Left renal pelvis (tissue), 4 donors: ENCODE measurements around the gene SEPTIN12. TPM values are rescaled to one million over a fixed set of nuclear protein-coding genes. Genes with fewer than 3 reads are reported as not detected.
"Not testable (repeated sequence)": the region's sequence is repeated elsewhere in the genome, so short reads cannot be mapped to it uniquely, and the experiment has no call there.

Experiments used
- DNase-seq, 4 donors: peaks; one replicate each; pipeline ENCODE4 v3.0.0-alpha.2; 2013; ENCODE audit warnings: low read depth in 4 of 4, low spot score in 3 of 4
- polyA plus RNA-seq, 4 donors: library from polyadenylated mRNA; unstranded; fragments of 120-200 nt; gene quantifications; one replicate each; pipeline ENCODE4 v1.2.1, GENCODE V29; 2013; ENCODE audit not compliant: insufficient read length in 4 of 4

The SEPTIN12 gene
- polyA plus RNA-seq, 4 donors = not detected

DNA sequence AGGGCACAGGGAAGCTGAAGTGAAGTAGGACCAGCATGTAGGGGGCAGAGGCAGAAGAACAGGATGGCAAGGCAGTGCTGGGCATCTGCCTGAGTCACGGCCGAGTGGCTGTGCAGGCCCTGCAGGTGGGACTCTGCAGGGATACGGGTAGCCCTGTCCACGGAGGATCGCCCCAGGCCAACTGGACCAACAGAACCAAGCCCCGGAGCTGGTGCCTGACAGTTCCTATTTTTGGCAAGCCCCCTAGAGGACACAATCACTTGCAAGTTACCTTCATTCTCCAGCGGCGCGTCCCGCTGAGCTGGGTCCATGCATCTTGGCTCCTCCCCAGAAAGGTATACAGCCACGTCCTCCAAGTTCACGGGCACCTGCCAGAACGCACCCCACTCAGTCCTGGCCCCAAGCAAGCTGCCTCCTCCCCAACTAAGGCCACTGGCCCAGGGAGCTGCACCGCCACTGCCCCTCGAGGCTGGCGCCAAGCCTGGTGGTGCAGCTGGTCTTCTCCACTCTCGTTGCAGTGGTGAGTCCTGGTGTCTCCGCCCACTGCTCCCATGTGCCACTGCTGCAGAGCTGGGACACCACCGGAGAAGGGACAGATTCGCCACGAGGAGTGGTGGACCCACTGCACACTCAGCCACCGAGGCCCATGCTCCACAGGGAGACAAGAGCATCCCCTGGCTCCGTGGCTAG is 27.8 kb downstream of the SEPTIN12 start:
- DNase-seq = no peak

DNA sequence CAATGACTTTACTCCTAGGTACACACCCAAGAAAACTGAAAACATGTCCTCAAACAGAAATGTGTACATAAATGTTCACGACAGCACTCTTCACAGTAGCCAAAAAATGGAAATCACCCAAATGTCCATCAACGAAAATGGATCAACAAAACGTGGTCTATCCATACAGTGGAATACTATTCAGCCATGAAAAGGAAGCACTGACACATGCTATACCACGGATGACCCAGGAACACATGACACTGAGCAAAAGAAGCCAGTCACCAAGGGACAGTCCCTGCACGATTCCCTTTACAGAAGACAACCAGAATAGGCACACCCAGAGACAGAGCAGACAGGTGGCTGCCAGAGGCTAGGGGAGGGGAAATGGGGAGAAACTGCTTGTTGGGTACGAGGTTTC is 32.5 kb downstream of the SEPTIN12 start:
- DNase-seq = no peak

DNA sequence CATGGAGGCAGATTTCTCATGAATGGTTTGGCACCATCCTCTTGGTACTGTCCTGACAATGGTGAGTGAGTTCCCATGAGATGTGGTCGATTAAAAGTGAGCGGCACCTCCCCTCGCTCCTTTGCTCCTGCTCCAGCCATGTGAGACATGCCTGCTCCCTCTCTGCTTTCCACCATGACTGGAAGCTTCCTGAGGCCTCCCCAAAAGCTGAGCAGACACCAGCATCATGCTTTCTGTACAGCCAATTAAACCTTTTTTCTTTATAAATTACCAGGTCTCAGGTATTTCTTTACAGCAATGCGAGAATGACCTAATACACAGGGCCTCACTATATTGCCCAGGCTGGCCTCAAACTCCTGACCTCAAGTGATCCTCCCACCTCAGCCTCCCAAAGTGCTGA is 33.3 kb downstream of the SEPTIN12 start:
- DNase-seq = no peak

DNA sequence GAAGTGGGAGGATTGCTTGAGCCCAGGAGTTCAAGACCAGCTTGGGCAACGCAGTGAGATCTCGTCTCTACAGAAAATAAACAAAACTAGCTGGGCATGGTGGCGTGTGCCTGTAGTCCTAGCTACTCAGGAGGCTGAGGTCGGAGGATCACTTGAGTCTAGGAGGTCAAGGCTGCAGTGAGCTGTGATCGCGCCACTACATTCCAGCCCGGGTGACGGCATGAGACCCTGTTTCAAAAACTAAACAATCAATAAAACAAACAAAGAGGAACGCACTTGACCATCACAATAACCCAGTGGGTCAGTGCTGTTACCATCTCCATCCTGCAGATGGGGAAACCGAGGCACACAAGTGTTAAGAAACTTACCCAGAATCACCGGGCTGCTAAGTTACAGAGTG is 34.9 kb downstream of the SEPTIN12 start:
- DNase-seq = no peak

DNA sequence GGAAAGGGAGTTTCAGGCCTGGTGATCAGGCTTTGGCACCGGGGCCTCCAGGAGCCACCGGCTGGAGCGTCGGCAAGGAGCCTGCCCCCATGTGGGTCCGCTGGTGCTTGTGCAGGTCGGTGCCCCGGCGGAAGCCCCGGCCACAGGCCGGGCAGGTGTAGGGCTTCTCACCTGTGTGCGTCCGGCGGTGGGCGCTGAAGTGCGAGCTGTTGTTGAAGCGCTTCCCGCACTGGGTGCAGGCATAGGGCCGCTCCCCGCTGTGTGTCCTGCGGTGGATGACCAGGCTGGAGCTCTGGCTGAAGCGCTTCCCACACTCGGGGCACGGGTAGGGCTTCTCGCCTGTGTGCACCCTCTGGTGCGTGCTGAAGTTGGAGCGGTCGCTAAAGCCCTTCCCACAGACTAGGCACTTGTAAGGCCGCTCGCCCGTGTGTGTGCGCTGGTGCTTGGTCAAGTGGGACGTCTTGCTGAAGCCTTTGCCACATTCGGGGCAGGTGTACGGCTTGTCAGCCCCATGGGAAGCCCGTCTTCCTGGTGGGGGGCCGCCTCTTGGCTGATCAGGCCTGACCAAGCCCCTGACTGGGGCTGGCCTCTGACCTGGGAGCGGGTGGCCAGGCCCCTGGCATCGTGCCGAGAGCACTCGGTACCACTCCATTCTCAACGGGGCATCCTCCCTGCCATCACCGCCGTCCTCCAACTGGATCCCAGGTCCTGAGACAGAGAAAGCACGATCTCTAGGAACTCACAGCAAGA is 35.6 kb downstream of the SEPTIN12 start:
- no peak for DNase-seq

DNA sequence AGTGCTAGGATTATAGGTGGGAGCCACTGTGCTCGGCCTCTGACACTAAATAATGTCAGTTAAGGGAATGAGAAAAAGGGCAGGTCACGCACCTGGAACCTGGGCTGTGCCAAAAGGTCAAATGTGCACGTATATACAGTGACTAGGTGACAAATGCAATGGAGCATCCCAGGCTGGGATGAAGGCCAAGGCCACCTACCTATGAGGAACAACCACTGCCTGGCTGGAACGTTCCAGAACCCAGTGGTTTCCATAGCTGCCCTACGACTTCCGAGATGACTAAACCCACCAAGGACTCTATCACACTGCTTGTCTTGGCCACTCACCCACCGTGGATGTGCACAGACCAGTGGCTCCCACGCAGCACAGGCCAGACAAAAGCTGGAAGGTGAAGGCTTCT is 37.2 kb downstream of the SEPTIN12 start:
- no peak for DNase-seq

DNA sequence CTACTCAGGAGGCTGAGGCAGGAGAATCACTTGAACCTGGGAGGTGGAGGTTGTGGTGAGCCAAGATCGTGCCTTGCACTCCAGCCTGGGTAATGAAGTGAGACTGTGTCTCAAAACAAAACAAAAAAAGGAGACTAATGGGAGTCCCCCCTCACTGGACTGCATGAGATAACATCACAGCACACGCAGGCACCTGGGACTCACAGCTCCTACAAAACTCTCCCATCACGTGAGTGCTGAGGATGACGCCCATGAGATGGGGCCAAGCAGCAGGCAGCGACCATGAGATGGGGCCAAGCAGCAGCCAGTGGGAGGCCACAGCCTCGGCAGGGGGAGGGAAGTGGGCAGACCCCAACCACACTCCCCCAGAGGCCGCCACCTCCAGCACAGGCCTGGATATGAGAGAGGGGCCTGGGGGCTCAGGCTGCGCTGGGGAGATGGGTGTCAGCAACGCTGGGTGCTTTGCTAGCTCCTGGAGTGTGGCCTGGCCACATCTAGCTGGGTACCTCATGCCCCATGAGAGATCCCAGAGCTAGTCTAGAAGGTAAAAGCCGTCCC is 38.4 kb downstream of the SEPTIN12 start:
- DNase-seq = no peak

DNA sequence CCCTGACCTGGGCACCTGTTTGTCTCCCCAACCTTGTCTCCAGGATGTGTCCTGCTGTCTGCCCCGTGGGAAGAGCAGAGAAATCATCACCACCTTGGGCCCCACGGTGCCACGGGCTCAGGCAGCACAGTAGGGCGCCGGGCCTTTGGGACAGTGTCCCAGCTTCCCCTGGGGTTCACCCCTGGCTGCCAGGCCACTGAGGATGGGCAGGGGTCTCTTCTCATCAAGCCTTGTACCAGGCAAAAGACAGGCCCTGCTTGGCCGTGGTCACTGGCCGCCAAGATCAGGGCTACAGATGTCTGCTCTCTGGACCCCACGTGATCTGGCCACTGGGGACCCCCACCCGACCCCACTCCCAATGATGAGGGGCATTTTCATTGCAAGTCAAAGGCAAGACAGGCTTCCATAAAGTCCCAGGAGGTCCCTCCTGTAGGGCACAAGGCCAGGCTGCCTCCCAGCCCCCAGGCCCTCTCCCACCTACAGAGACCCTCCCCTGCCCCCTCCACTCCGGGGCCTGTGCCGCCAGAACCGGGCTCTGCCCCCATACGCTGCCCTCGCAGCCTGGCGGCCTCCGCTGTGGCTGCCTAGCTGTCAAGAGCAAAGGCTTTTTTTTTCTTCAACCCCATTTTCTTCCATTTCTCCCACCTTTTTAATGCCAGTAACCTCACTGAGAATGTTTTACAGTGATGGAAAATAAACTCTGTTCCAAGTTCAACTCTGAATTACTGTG is 39.3 kb downstream of the SEPTIN12 start:
- DNase-seq = no peak

DNA sequence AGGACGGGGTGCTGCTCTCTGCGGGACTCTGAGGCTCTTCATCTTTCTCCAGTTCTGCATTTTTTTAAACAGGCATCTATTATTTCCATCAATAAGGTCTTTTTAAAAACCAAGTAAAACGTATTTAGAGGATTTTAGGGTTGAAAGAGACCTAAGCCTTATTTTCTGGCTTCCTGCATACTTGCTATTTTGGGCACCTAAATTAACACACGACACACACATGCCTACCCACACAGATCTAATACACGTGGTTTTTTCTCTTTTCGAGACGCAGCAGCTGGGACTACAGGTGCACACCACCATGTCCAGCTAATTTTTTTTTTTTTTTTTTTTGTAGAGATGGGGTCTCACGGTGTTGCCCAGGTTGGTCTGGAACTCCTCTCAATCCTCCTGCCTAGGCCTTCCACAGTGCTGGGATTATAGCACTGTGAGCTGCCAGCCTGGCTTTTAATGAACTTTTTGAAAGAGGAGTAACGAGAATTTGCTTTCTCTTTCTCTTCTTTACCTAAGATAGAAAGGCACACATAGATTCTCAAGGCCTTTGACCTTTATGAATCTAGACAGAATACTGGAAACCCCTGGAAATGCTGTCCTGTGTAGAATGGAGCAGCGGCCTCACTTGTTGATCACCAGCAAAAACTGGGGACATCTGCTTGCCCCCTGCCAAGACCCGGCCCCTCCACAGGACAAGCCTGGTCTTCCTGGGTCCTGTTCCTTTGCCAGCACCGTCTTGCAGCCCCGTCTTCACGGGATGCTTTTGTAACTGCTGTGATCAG is 40.1 kb downstream of the SEPTIN12 start:
- DNase-seq = no peak

DNA sequence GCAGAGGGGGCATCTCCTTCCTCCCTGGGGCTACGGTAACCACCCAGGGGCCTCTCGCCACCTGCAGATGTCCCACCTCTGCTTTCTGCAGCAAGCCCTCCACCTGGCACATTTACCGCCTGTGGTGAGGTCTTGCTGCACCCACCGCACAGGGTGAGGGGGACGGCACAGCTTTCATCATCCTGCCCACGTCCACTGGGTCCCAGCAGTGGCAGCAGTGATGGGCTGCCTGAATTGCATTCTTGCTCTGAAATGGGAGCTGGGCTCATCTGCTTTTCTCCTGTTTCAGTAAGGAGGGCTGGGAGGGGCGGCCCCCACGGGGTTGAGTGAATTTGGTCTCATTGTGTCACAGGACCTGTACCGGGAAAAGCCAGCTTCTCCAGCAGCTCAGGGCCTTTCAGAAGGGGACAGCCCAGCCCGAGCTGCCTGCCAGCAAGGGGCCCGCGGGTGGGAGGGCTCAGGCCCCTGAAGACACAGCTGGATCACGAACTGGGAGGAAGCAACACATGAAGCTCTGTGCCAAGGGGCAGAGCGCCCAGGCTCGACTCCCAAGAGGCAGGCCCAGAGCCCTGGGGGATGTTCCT is 41.1 kb downstream of the SEPTIN12 start:
- DNase-seq = no peak

DNA sequence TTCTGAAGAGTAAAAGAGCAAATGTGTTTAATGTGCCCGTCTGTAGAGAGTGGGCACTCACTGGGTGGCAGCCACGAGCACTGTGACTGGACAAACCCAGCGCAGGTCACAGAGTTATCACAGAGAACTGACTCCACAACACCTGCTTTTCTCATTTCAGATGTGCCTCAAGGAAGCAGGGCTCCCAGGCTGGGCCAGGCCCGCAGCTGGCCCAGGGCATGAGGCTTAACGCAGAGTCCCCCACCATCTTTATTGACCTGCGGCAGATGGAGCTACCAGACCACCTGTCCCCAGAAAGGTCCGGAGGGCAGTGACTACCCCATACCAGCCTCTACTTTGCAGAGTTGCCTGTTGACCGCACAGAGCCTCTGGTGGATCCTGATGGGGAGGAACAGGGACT is 41.9 kb downstream of the SEPTIN12 start:
- DNase-seq = no peak

DNA sequence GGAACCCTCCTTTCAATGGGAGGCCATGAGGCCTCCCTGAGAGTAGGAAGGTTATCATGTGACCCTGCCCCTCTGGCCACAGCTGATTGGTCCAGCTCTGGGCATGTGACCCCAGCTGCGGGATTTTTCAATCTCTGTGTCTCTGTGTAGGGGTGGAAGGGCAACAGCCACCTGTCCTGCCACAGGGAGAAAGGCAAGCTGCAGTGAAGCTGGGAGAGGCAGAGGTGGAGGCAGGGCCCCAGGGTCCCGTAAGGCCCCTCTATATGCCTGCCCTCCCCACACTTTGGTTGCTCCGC is 42.9 kb downstream of the SEPTIN12 start:
- no peak for DNase-seq

DNA sequence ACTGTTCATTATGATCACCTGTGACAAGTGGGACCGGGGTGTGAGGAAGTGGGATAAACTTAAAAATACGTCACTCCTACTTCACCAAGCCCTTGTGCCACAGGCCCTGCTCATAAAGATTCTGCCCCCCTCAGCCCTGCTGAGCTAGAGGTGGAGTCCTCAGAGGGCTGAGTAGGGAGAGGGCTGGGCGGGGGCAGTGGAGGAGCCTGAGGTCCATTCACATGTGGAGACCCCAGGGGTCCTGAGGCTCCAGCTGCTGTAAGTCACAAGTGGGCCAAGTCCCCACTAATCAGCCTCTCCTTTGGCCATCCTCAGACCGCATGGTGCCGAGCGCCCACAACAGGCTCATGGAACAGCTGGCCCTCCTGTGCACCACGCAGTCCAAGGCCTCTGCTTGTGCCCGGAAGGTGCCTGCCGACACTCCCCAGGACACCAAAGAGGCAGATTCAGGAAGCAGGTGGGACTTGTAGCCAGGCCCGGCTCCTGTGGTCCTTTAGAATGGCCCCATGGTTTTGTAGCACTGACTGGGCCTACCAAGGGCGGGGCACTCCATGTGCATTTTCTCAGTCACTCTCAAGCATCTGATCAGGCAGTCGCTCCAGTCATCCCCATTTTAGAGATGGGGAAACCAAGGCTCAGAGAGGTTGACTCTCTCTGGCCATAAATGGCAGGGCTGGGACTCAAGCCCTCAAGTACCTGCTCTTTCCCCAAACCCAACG is 43.4 kb downstream of the SEPTIN12 start:
- DNase-seq = no peak

DNA sequence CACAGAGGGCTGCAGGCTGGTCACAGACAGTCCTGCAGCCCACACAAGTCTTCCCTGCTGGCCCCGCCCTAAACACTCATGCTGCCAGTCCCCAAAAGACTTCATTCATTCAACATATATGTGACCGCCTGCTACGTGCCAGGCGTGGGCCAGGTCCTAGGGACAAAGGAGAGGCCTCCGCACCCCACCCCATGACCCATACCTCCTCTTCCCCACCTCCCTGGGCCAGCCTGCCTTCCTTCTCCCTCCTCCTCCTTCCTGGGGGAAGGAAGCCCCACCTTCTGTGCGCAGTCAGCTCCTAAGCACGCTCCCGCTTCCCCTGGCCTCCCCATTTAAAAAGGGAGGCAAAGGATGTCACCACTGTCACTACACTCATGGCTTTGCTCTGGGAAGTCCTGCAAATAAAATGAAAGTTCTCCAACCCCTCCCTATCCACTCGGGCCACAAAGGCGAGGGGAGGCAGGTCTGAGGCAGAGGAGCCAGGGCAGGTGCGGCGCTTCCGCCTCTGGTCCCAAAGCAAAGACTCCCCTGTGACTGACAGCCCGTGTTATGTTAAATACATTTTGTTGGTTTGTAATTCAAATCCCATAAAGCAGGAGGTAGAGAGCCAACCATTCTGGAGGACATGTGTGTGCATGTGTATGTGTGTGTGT is 44.8 kb downstream of the SEPTIN12 start:
- DNase-seq = no peak

DNA sequence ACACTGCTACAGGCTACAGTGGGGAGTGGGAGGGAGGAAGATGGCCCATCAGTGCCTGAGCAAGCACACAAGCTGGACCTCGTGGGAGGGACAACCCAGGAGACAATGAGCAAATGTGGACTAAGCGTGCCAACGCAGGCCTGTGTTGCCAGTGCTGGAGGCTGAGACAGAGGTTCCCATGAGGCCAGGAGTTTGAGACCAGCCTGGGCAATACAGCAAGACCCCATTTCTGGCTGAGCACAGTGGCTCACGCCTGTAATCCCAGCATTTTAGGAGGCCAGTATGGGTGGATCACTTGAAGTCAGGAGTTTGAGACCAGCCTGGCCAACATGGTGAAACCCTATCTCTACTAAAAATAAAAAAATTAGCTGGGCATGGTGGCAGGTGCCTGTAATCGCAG is 49.8 kb downstream of the SEPTIN12 start:
- not testable (repeated sequence) for DNase-seq

DNA sequence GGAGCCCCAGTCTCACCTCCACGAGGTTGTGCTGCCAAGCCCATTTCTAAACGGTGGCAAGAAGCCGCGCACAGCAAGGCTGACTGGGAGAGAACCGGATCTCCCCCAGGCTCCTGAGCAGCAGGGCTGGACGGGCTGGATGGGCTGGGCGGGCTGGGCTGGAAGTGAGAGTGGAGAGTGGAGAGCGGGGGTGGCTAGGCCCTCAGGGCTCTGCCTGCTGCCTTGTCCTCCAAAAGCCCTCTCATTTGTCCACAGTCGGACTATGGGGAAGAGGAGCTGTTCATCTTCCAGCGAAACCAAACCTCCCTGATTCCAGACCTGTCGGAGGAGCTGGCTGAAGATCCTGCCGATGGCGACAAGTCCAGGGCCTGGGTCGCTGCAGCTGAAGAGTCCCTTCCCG is 50.6 kb downstream of the SEPTIN12 start:
- no peak for DNase-seq

DNA sequence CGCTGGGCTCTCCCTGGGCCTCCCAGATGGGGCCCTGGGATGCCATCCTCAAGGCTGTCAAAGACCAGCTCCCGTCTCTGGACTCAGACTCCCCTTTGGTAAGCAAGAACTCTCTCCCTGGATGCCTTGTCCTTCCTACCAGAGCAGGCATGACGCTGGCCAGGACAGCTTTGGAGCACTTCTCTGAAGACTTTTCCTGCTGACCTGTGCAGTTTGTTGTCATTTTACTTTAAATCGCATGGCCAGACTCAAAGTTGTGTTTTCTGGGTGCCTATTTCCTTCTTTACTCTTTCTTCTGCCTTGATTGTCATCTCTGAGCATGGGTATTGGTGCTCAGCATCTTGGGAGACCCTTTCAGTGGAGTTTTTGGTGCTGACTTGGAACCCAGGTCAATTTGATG is 51.6 kb downstream of the SEPTIN12 start:
- no peak for DNase-seq

DNA sequence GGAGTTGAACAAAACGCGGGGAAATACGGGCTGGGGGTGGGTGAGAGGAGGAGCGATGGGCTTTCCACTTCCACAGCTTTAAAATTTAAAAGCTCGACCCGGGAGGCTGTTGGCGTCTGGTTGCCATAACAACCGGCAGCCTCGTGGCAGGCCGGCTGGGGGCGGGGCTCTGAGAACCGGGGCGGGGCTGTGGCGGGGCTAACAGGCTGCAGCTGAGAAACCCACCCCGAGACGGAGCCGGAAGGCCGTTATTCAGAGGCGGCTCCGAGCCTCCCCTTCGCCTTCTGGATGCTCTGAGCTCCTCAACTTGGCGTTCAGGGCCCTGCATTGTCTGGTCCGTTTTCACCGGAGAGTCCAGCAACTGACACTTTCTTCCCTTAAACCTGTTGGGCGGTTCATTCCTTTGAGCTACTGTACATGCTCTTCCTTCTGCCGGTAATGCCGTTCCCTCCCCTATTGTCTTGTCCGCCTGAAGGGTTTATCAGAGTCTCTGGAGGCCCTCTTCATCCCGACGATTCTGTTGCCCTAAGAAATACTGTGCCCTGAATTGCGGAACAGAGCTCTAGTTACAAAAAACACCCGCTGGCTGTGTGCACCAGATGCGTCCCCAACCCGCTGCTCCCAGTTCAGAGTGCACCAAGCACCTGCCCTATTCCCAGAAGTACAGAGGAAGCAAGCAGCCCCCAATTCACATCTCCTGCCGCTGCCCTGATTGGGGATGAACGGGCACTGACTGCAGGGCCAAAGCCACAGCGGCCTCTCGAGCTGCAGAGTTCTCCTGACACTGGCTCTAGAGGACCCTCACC is 53.2 kb downstream of the SEPTIN12 start:
- peak; percentile 62 to 75 (median 70) for DNase-seq
